GM12874 (cell line): ENCODE measurements around the gene PKLR.

Experiments used
- TF ChIP-seq, protein P1 (sequence below): IDR thresholded peaks from 2 replicates; pipeline ENCODE4 v1.5.1; 2011; ENCODE audit warnings: low read depth, mild to moderate bottlenecking, control low read depth, low read length, moderate library complexity; ENCODE audit not compliant: insufficient read depth

Gene PKLR

DNA sequence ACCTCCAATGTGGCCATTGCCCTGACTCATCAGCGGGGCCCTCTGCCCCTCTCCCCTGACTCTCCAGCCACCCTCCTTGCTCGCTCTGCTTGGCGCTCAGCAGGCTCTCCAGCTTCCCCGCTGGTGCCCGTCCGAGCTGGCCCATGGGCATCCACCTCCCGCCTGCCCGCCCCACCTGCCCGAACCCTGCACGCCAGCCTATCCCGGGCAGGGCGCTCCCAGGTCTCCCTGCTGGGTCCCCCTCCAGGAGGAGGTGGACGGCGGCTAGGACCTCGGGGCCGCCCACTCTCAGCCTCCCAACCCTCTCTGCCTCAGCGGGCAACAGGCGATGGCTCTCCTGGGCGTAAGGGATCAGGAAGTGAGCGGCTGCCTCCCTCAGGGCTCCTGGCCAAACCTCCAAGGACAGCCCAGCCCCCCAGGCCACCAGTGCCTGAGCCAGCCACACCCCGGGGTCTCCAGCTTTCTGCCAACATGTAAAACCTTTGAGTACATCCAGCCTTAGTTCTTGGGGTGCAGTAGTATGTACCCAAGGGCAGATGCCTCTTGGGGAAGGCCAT, 13.2 kb downstream of the PKLR start:
- TF ChIP-seq, protein P1, sequence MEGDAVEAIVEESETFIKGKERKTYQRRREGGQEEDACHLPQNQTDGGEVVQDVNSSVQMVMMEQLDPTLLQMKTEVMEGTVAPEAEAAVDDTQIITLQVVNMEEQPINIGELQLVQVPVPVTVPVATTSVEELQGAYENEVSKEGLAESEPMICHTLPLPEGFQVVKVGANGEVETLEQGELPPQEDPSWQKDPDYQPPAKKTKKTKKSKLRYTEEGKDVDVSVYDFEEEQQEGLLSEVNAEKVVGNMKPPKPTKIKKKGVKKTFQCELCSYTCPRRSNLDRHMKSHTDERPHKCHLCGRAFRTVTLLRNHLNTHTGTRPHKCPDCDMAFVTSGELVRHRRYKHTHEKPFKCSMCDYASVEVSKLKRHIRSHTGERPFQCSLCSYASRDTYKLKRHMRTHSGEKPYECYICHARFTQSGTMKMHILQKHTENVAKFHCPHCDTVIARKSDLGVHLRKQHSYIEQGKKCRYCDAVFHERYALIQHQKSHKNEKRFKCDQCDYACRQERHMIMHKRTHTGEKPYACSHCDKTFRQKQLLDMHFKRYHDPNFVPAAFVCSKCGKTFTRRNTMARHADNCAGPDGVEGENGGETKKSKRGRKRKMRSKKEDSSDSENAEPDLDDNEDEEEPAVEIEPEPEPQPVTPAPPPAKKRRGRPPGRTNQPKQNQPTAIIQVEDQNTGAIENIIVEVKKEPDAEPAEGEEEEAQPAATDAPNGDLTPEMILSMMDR, result no peak

DNA sequence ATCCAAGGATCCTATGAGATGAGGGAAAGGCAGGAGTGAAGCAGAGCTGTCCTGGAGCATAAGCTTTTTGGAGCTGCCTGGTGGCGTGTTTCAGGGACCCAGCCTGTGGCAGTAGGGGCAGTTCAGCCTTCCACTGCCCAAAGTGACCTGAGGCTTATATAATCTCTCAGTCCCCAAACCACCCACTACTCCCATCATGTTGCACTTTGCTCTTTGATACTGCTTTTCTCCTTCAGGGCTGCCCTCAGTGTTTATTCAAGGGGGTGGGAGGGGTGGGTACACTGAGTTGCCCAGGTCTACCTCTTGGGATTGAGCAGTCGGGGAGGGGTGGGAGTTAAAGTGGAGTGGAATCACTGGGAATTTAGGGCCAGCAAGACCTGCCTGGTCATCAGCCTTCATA, 14.7 kb downstream of the PKLR start:
- TF ChIP-seq, protein P1, result no peak

DNA sequence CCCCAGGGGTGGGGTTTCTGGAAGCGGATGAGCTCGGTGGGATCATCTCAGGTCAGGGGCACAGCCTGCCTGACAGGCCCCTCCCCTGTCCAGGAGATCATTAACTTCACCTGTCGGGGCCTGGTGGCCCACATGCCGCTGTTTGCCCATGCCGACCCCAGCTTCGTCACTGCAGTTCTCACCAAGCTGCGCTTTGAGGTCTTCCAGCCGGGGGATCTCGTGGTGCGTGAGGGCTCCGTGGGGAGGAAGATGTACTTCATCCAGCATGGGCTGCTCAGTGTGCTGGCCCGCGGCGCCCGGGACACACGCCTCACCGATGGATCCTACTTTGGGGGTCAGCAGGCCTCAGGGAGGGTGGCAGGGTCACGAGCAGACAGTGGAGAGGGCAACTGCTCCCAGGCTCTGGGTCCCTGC, 15.6 kb downstream of the PKLR start:
- TF ChIP-seq, protein P1, result no peak

DNA sequence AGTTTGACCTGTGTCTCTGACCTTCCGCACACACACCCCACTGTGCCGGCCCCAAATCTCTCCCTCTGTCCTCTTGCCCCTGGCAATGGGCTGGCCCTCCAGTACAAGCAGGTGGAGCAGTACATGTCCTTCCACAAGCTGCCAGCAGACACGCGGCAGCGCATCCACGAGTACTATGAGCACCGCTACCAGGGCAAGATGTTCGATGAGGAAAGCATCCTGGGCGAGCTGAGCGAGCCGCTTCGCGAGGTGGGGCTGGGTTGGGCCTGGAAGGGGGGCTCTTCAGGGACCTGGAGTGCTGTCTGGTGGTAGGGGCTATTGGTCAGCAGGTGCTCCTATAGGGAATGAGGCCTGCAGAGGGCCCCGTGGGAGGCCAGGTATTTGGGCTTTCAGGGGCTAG, 16.2 kb downstream of the PKLR start:
- TF ChIP-seq, protein P1, result no peak

DNA sequence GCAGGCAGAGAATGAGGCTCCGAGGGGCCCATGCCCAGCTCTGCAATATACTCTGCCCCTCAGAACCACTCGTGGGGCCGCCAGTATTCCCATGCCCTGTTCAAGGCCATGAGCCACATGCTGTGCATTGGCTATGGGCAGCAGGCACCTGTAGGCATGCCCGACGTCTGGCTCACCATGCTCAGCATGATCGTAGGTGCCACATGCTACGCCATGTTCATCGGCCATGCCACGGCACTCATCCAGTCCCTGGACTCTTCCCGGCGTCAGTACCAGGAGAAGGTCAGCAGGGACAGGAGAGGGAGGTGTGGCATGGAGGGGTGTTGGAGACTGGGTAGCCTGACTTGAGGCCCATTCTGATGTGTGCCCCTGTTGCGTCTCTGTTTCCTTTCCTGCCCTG, 16.8 kb downstream of the PKLR start:
- TF ChIP-seq, protein P1, result no peak

DNA sequence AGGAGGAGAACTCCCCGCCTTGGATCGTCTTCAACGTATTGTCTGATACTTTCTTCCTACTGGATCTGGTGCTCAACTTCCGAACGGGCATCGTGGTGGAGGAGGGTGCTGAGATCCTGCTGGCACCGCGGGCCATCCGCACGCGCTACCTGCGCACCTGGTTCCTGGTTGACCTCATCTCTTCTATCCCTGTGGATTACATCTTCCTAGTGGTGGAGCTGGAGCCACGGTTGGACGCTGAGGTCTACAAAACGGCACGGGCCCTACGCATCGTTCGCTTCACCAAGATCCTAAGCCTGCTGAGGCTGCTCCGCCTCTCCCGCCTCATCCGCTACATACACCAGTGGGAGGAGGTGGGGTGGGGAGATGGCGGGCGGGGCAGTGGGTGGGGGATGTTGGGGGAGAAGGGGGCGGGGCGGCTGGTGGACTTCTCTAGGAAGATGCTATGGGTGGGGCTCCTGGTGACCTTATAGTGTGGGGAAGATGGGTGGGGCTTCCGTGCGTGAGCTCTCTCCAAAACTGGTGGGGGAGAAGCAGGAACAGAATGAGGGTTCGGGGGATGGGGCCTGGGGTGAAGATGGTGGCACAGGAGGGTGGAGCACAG, 18.6 kb downstream of the PKLR start:
- TF ChIP-seq, protein P1, result no peak

DNA sequence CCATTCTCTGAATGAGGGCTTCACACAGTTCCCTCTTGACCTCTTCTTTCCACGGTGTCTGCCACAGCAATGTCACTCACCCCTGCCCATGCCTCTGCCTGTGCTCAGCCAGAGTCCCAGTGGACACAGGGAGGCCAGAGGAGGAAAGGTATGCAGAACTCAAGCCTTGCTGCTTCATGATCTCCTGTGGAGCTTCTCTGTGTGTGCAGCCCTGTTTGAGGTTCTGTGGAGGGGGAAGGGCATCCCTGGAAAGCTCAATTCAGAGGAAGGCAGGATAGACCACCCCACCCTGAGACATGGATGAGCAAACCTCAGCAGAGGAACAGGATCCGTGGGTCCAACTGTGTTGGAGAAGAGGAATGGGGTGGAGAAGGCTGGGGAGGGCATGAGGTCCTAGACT, 22.0 kb downstream of the PKLR start:
- TF ChIP-seq, protein P1, result no peak

DNA sequence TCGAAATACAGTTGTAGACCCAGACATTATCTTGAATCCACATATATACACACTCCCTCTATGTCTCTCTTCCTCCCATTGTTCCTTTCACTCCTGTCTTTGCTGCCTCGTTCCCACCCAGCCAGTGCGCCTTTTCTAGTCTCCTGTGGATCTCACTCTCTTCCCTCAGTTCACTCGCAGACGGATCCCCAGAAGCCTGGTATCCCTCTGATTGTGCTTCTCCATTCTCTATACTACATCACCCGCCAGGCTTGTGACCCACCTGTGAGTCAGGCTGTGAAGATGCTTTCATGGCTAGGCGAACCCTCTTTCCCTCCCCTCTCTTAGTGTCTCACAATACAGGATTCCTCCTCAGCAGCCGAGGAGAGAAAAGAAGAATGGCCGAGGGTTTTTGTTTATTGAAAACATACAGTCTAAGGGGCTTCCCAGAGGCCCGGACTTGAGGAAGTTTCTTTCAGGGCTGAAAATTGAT, 22.5 kb downstream of the PKLR start:
- TF ChIP-seq, protein P1, result no peak
